ENCODE measurements around the gene PPIP5K1. TPM values are rescaled to one million over a fixed set of nuclear protein-coding genes. Genes with fewer than 3 reads are reported as not detected.

The PPIP5K1 gene
- total and polyA plus RNA-seq, 9 of the 15 experiments (the other 6 are each of a cell fraction or from before 2014, with no cell fraction given): 2.5 to 74.6 (median 35.1) TPM

- ChIA-PET POLR2A (interaction anchor here (0.6 to 9.1 kb wide), 6 partner anchors 10 to 263 kb away, joined by 3 to 63 read pairs (median 4); partner anchors contain the start of gene TP53BP1), CTCF (ENCODE audit: low intra/inter-chr PET ratio) (interaction anchor here (0.8 kb wide), 1 partner anchor 30 kb away, joined by 3 read pairs; no protein-coding TSS in a partner anchor)
- Histone ChIP-seq H3K4me2 (ENCODE audit: insufficient read depth, low read length) (peak overlapping the region; percentile 71), H3K4me1 (replicated peaks in 1 of 2; ENCODE audit: control insufficient read depth in 2 of 2, insufficient read depth in 2 of 2, low read length in 2 of 2) (peaks cover 45 to 62% of the 10 kb centered on the region in 2 experiments), H3K36me3 (ENCODE audit: control insufficient read depth, insufficient read depth, low read length) (no peaks in the 10 kb centered on the region; the same call in 2 of the 3 replicates), H3K27ac (ENCODE audit: extremely low read depth, low read depth, low read length) (peak overlapping the region; percentile 50; the same call in 2 of the 3 replicates), H3K4me3 (no peak overlapping the region), H4K20me1 (replicated peaks; ENCODE audit: control insufficient read depth, insufficient read depth, low read length) (peaks cover 3% of the 10 kb centered on the region; the same call in 1 of the 2 replicates), H3K9me3 (replicated peaks; ENCODE audit: control insufficient read depth, insufficient read depth, low read depth, low read length) (no peaks in the 10 kb centered on the region), H2AFZ (ENCODE audit: low read depth, low read length) (peak overlapping the region; percentile 55), H3K27me3 (ENCODE audit: control insufficient read depth in 2 of 2, insufficient read depth in 2 of 2, low read length in 2 of 2) (no peaks in the 10 kb centered on the region), H3K9me1 (ENCODE audit: control insufficient read depth, insufficient read depth, low read length) (no peaks in the 10 kb centered on the region), H3K79me2 (ENCODE audit: control insufficient read depth, insufficient read depth, low read length) (peaks cover 16% of the 10 kb centered on the region; the same call in 2 of the 3 replicates), H3K9ac (ENCODE audit: insufficient read depth in 1 of 2, low read depth in 2 of 2, low read length in 2 of 2) (no peak overlapping the region; a peak in 1 of 4 replicates)
- in situ Hi-C loops (cut with MboI) (no loop called here), intact Hi-C loops (cut with micrococcal nuclease) (loop anchor here (5.0 kb wide), 1 partner anchor 141 kb away; the partner anchor contains the start of genes TUBGCP4 and ZSCAN29)
- no TSS peak for BruUV-seq (replicated peaks)
- DNase-seq (ENCODE audit: extremely low read depth in 1 of 4, low spot score in 3 of 4) (no peak), ATAC-seq (no peak), FAIRE-seq (no peak)
- WGBS (ENCODE audit: insufficient coverage, low coverage, missing lambda C conversion rate): 0% methylated on average over 1 of the region's 1 CpG
- TF ChIP-seq E2F1 (CRISPR knock-in tag; IDR thresholded peaks at IDR 0.05) (no peak), ZNF316 (IDR thresholded peaks at IDR 0.05) (0 out of 2 replicates have a peak, but pooled peaks have one; percentile 2), BCLAF1 (IDR thresholded peaks at IDR 0.05; ENCODE audit: borderline replicate concordance in 1 of 2, control insufficient read depth in 1 of 2, low read depth in 2 of 2, low read length in 1 of 2) (no peak), SMARCE1 (IDR thresholded peaks at IDR 0.05) (no peak), SMARCA5 (IDR thresholded peaks at IDR 0.05) (no peak), ZNF639 (CRISPR knock-in tag; conservative IDR thresholded peaks at IDR 0.05 in 1 of 2, IDR thresholded peaks at IDR 0.05 in 1 of 2) (no peak), NR2C2 (CRISPR knock-in tag; IDR thresholded peaks at IDR 0.05) (no peak), NR2C2 (tag; IDR thresholded peaks at IDR 0.05) (0 out of 2 replicates have a peak, but pooled peaks have one; percentile 20), CREB3 (tag; conservative IDR thresholded peaks at IDR 0.05; ENCODE audit: low read depth) (no peak), DNMT1 (IDR thresholded peaks at IDR 0.05) (no peak), ZNF224 (CRISPR knock-in tag; IDR thresholded peaks at IDR 0.05) (no peak), ZBTB34 (CRISPR knock-in tag; IDR thresholded peaks at IDR 0.05) (no peak), HMG20A (CRISPR knock-in tag; conservative IDR thresholded peaks at IDR 0.05) (no peak), ZNF551 (CRISPR knock-in tag; IDR thresholded peaks at IDR 0.05) (no peak)
These were observed 76.5 kb downstream of the PPIP5K1 start for GRCh38 chr15:43513550-43513949.

All from K562 (cell line).